Kidney tubule cell (primary cell): ENCODE data around the gene DNMT3L.
"Not testable (repeated sequence)": the region's sequence is repeated elsewhere in the genome, so short reads cannot be mapped to it uniquely, and the experiment has no call there.

Source experiments
- DNase-seq: peaks from one replicate; pipeline ENCODE4 v3.0.0-alpha.2; 2018; ENCODE audit warnings: low spot score

Gene DNMT3L

GRCh38 chr21:44294391-44295162, 32.9 kb upstream of the DNMT3L start:
- DNase-seq: no peak

GRCh38 chr21:44293551-44294231, 32.0 kb upstream of the DNMT3L start:
- no peak for DNase-seq

- DNase-seq: no peak
These were observed 31.1 kb upstream of the DNMT3L start for GRCh38 chr21:44292812-44293195.

GRCh38 chr21:44291936-44292811, 30.5 kb upstream of the DNMT3L start:
- DNase-seq: no peak

- DNase-seq: no peak
These were observed 29.6 kb upstream of the DNMT3L start for GRCh38 chr21:44291078-44291935.

- DNase-seq: no peak
These were observed 28.8 kb upstream of the DNMT3L start for GRCh38 chr21:44290327-44291077.

GRCh38 chr21:44289381-44290010, 27.8 kb upstream of the DNMT3L start:
- DNase-seq: no peak

- no peak for DNase-seq
These were observed 26.8 kb upstream of the DNMT3L start for GRCh38 chr21:44288251-44289110.

- DNase-seq: no peak
These were observed 25.3 kb upstream of the DNMT3L start for GRCh38 chr21:44286716-44287632.

GRCh38 chr21:44286086-44286715, 24.5 kb upstream of the DNMT3L start:
- DNase-seq: no peak

GRCh38 chr21:44285138-44285992, 23.7 kb upstream of the DNMT3L start, which contains the start of gene AIRE:
Gene AIRE, plus strand, starts transcription at chr21:44285876. Its CDS starts 131 bp downstream, at chr21:44286007.
- DNase-seq: peak; percentile 68

GRCh38 chr21:44283948-44284347, 22.3 kb upstream of the DNMT3L start:
- DNase-seq: no peak

GRCh38 chr21:44283211-44283785, 21.6 kb upstream of the DNMT3L start:
- not testable (repeated sequence) for DNase-seq

- no peak for DNase-seq
These were observed 20.7 kb upstream of the DNMT3L start for GRCh38 chr21:44282370-44282769.

- no peak for DNase-seq
These were observed 20.1 kb upstream of the DNMT3L start for GRCh38 chr21:44281801-44282200.
